HepG2 (cell line): ENCODE data around the gene ATOH8. TPM values are rescaled to one million over a fixed set of nuclear protein-coding genes. Genes with fewer than 3 reads are reported as not detected.

Experiments used
- ATAC-seq: fragments of 200-7000 bp; cut with Tn5 transposase; 3 replicates; pipeline ENCODE4 v1.9.1; 2020; ENCODE audit warnings: mild to moderate bottlenecking, moderate library complexity
- BruUV-seq: library from RNA; stranded (reverse); fragments of 400-500 nt; replicated peaks from 2 replicates; lab custom pipeline; 2021; lab: Mats Ljungman, UMichigan
- CTCF ChIA-PET: fragments of 300-600 bp; formaldehyde crosslinking; extraction: SDS; loops from one replicate; lab custom pipeline; 2021; ENCODE audit warnings: low total read pairs, inconsistent platforms, low intra/inter-chr PET ratio; lab: Yijun Ruan, JAX
- POLR2A ChIA-PET: fragments of 350-600 bp; sonication (Branson Sonifier 250); formaldehyde crosslinking; loops from one replicate; lab custom pipeline; 2020; ENCODE audit warnings: antibody characterized with exemption, inconsistent platforms; lab: Yijun Ruan, JAX
- DNase-seq: peaks from one replicate; pipeline ENCODE4 v3.0.0-alpha.2; 2015; ENCODE audit warnings: low spot score
- FAIRE-seq: peaks from 3 replicates; lab custom pipeline; 2011; peaks lifted over from hg19 to GRCh38; lab: Jason Lieb, UNC
- H2AFZ ChIP-seq: one replicate; pipeline ENCODE4 v1.6.1; 2011; ENCODE audit warnings: low read length, inconsistent platforms
- H3K27ac ChIP-seq: fragments of 300-600 bp; 3 replicates; pipeline ENCODE4 v1.8.0; 2011; ENCODE audit warnings: mixed run types, mild to moderate bottlenecking, mixed read lengths, low read length, inconsistent platforms; ENCODE audit not compliant: insufficient read depth; ENCODE audit errors: extremely low read length
- H3K27me3 ChIP-seq, 2 experiments: fragments of 200-600 bp in 1 of 2; 2 replicates in 1 of 2; 3 replicates in 1 of 2; pipeline versions ENCODE4 v1.6.0 to v1.8.0; 2011; ENCODE audit warnings: low read length in 2 of 2, mild to moderate bottlenecking in 2 of 2, moderate library complexity in 2 of 2, inconsistent platforms in 1 of 2; ENCODE audit not compliant: insufficient read depth in 2 of 2, control insufficient read depth in 1 of 2
- H3K36me3 ChIP-seq, 2 experiments: fragments of 200-600 bp in 1 of 2; replicated peaks in 1 of 2; 2 replicates in 1 of 2; 3 replicates in 1 of 2; pipeline versions ENCODE4 v1.5.1 to v1.8.0; 2011; ENCODE audit warnings: low read length in 2 of 2, inconsistent platforms in 1 of 2; ENCODE audit not compliant: insufficient read depth in 2 of 2, control insufficient read depth in 1 of 2
- H3K4me1 ChIP-seq: 2 replicates; pipeline ENCODE4 v1.5.1; 2012; ENCODE audit warnings: low read length, inconsistent platforms; ENCODE audit not compliant: insufficient read depth
- H3K4me2 ChIP-seq: 2 replicates; pipeline ENCODE4 v1.6.0; 2011; ENCODE audit warnings: low read depth, low read length, inconsistent platforms
- H3K4me3 ChIP-seq, 3 experiments: fragments of 200-600 bp in 1 of 3; sonication (generic), shearing (Covaris generic) in 1 of 3; replicated peaks in 1 of 3; 2 replicates each; pipeline ENCODE4 v1.5.1; 2011 to 2016; ENCODE audit warnings: low read length in 3 of 3, inconsistent platforms in 2 of 3, low read depth in 2 of 3, mild to moderate bottlenecking in 2 of 3, control low read depth in 1 of 3, mixed read lengths in 1 of 3; ENCODE audit not compliant: insufficient read depth in 1 of 3
- H3K79me2 ChIP-seq: one replicate; pipeline ENCODE4 v1.6.1; 2011; ENCODE audit warnings: low read length, inconsistent platforms; ENCODE audit not compliant: insufficient read depth
- H3K9ac ChIP-seq: 2 replicates; pipeline ENCODE4 v1.6.0; 2011; ENCODE audit warnings: mild to moderate bottlenecking, low read depth, low read length, inconsistent platforms; ENCODE audit not compliant: insufficient read depth
- H3K9me3 ChIP-seq: 2 replicates; pipeline ENCODE4 v1.5.1; 2012; ENCODE audit warnings: mild to moderate bottlenecking, low read length
- H4K20me1 ChIP-seq: 2 replicates; pipeline ENCODE4 v1.6.0; 2011; ENCODE audit warnings: inconsistent platforms, mild to moderate bottlenecking, low read length, moderate library complexity; ENCODE audit not compliant: insufficient read depth
- AGO2 ChIP-seq: fragments of 200-400 bp; formaldehyde crosslinking; optimal IDR thresholded peaks from 2 replicates; pipeline ENCODE3; 2017; ENCODE audit warnings: mild to moderate bottlenecking, low read depth, low read length, moderate library complexity
- ATF1 ChIP-seq: IDR thresholded peaks from 2 replicates; pipeline ENCODE4 v1.6.1; 2016; ENCODE audit warnings: mild to moderate bottlenecking, control low read depth
- CREB1 ChIP-seq, 2 experiments: fragments of 450-650 bp in 1 of 2; IDR thresholded peaks; 2 replicates each; pipeline ENCODE4 v1.6.1; 2016 to 2017; ENCODE audit warnings: control low read depth in 1 of 2, mild to moderate bottlenecking in 1 of 2, missing compliant biosample characterization in 1 of 2, missing genetic modification characterization in 1 of 2
- FIP1L1 ChIP-seq: fragments of 200-400 bp; formaldehyde crosslinking; IDR thresholded peaks from 2 replicates; pipeline ENCODE4 v1.6.1; 2018; ENCODE audit warnings: low read depth, mild to moderate bottlenecking, low read length, moderate library complexity, borderline replicate concordance; ENCODE audit not compliant: insufficient read depth
- MXD4 ChIP-seq: IDR thresholded peaks from 2 replicates; pipeline ENCODE4 v1.6.1; 2016; ENCODE audit warnings: mild to moderate bottlenecking, missing biosample characterization, missing genetic modification reagents
- MYNN ChIP-seq: sonication (generic); formaldehyde crosslinking; IDR thresholded peaks from 2 replicates; pipeline ENCODE4 v1.4.0; 2020; ENCODE audit warnings: mild to moderate bottlenecking, low read depth, missing genetic modification reagents
- NAIF1 ChIP-seq: sonication (generic); formaldehyde crosslinking; IDR thresholded peaks from 2 replicates; pipeline ENCODE4 v1.5.0; 2020; ENCODE audit warnings: mild to moderate bottlenecking, missing genetic modification reagents, borderline replicate concordance
- NONO ChIP-seq, 2 experiments: fragments of 450-650 bp in 1 of 2; sonication (generic) in 1 of 2; formaldehyde crosslinking in 1 of 2; IDR thresholded peaks in 1 of 2; conservative IDR thresholded peaks in 1 of 2; 2 replicates each; pipeline versions ENCODE4 v1.6.1 to v1.8.0; 2017 to 2022; ENCODE audit warnings: mild to moderate bottlenecking in 1 of 2, missing genetic modification reagents in 1 of 2, moderate library complexity in 1 of 2
- SMC3 ChIP-seq: IDR thresholded peaks from 2 replicates; pipeline ENCODE4 v1.6.1; 2011; ENCODE audit warnings: low read length, improper control_type of control experiment
- SP1 ChIP-seq, 2 experiments: fragments of 450-650 bp in 1 of 2; sonication (generic) in 1 of 2; formaldehyde crosslinking in 1 of 2; IDR thresholded peaks; 2 replicates each; pipeline versions ENCODE4 v1.4.0 to v1.6.1; 2016 to 2020; ENCODE audit warnings: missing genetic modification reagents in 1 of 2
- ZNF180 ChIP-seq: sonication (generic); formaldehyde crosslinking; IDR thresholded peaks from 2 replicates; pipeline ENCODE4 v1.4.0; 2020; ENCODE audit warnings: low read depth, missing genetic modification reagents, borderline replicate concordance
- ZNF225 ChIP-seq: sonication (generic); formaldehyde crosslinking; IDR thresholded peaks from 2 replicates; pipeline ENCODE4 v1.4.0; 2020; ENCODE audit warnings: mild to moderate bottlenecking, missing genetic modification reagents
- ZNF446 ChIP-seq: sonication (generic); formaldehyde crosslinking; IDR thresholded peaks from 2 replicates; pipeline ENCODE4 v1.5.0; 2020; ENCODE audit warnings: mild to moderate bottlenecking, missing genetic modification reagents
- WGBS: methylation state at CpG from one replicate; pipeline ENCODE4 v1.1.6; 2017; ENCODE audit warnings: low lambda C conversion rate; 5-methylcytosine and 5-hydroxymethylcytosine counted together
- in situ Hi-C: cut with HindIII; loops from 2 replicates; pipeline ENCODE4 v1.10.0; 2017; ENCODE audit warnings: low pct_unique_long_range_greater_than_20kb; ENCODE audit not compliant: extremely low pct_ligation_motif_present
- intact Hi-C: fragments of 100-400 bp; cut with micrococcal nuclease; formaldehyde crosslinking; loops from one replicate; pipeline ENCODE4 v1.10.0; 2022; ENCODE audit not compliant: unreplicated experiment
- polyA plus RNA-seq, 8 experiments: library from polyadenylated mRNA; depleted of rRNA in 3 of 8; stranded (reverse) in 7 of 8; unstranded in 1 of 8; fragments of >200 nt; fragmentation: Illumina TruSeq in 4 of 8; extraction: Trizol in 4 of 8; gene quantifications; 2 replicates each; pipeline versions ENCODE4 v1.2.1 to v1.2.3, GENCODE V29; 2011 to 2016; ENCODE audit warnings: low read depth in 4 of 8, missing spikeins in 1 of 8, mixed read lengths in 1 of 8; ENCODE audit not compliant: insufficient read depth in 1 of 8
- total RNA-seq, 5 experiments: library from RNA; depleted of rRNA; stranded (reverse); fragments of >200 nt; fragmentation: Illumina TruSeq; extraction: Trizol; gene quantifications; 2 replicates each; pipeline ENCODE4 v1.2.3, GENCODE V29; 2016; ENCODE audit warnings: low read depth in 1 of 5
- TF ChIP-seq, protein P1 (sequence below): IDR thresholded peaks from 2 replicates; pipeline ENCODE4 v1.6.1; 2012; ENCODE audit warnings: low read length, improper control_type of control experiment
- TF ChIP-seq, protein P2 (sequence below): sonication (generic); formaldehyde crosslinking; conservative IDR thresholded peaks from 2 replicates; pipeline ENCODE4 v1.8.0; 2022; ENCODE audit warnings: low read depth, missing genetic modification reagents

Gene ATOH8
- total and polyA plus RNA-seq, 2 of the 13 experiments (the other 11 are each of a cell fraction or from before 2014, with no cell fraction given): 0.13 to 0.61 TPM

DNA sequence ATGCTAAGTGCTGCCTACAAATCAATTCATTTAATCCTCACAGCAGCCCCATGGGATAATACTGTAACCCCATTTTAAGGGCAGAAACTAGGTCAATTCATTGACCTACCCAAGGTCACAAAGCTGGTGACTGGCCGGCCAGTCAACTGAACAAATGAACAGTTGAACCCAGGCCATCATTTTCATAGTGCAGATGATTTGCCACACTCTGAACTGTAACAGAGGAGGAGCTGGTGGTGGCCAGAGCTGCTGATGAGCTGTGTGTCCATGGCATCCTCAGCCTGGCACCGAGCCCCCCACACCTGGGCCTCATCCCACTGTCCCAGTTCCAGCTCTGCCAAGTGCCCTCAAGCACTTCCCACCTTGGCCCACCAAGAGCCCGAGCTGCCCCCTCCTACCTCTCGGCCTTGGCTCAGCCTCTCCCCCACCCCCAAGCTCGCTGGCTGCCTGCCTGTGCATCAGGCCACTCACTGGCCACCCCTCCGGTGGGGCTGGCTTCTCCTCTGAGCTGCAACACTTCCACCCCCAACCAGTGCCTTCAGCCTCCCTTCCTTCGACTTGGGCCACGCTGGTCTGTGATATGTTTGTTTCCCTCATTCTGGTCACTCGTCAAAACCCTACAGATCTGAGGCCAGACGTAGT, 58.4 kb downstream of the ATOH8 start:
- Histone ChIP-seq H3K36me3 (no peaks in the 10 kb centered on the region), H3K4me3 (no peak overlapping the region), H3K27me3 (peaks cover 0 to 7% of the 10 kb centered on the region in 2 experiments; a peak in 1 of 5 replicates), H4K20me1 (no peaks in the 10 kb centered on the region), H3K9me3 (no peaks in the 10 kb centered on the region), H3K79me2 (no peaks in the 10 kb centered on the region), H3K27ac (no peak overlapping the region), H3K9ac (no peak overlapping the region), H2AFZ (no peak overlapping the region), H3K4me2 (no peak overlapping the region), H3K4me1 (peaks cover 37% of the 10 kb centered on the region)
- ATAC-seq (no peak), FAIRE-seq (no peak), DNase-seq (no peak)
- in situ Hi-C loops (loop anchor here (5.0 kb wide), 2 partner anchors 60 to 85 kb away; partner anchors contain the start of gene ATOH8), intact Hi-C loops (no loop called here)
- POLR2A ChIA-PET: no interaction called here
- TF ChIP-seq NAIF1 (CRISPR knock-in tag) (no peak), ZNF180 (CRISPR knock-in tag) (no peak), NONO (IDR thresholded peaks at IDR 0.05) (no peak), NONO (CRISPR knock-in tag; conservative IDR thresholded peaks at IDR 0.05) (no peak), MYNN (CRISPR knock-in tag) (no peak), ZNF446 (CRISPR knock-in tag) (no peak), ATF1 (CRISPR knock-in tag) (no peak), CREB1 (IDR thresholded peaks at IDR 0.05) (no peak), CREB1 (CRISPR knock-in tag; IDR thresholded peaks at IDR 0.05) (no peak), MXD4 (CRISPR knock-in tag) (no peak), SP1 (IDR thresholded peaks at IDR 0.05) (no peak), SP1 (CRISPR knock-in tag; IDR thresholded peaks at IDR 0.05) (no peak), FIP1L1 (no peak), SMC3 (no peak), ZNF225 (CRISPR knock-in tag) (no peak), AGO2 (no peak)
- TF ChIP-seq, protein P1, sequence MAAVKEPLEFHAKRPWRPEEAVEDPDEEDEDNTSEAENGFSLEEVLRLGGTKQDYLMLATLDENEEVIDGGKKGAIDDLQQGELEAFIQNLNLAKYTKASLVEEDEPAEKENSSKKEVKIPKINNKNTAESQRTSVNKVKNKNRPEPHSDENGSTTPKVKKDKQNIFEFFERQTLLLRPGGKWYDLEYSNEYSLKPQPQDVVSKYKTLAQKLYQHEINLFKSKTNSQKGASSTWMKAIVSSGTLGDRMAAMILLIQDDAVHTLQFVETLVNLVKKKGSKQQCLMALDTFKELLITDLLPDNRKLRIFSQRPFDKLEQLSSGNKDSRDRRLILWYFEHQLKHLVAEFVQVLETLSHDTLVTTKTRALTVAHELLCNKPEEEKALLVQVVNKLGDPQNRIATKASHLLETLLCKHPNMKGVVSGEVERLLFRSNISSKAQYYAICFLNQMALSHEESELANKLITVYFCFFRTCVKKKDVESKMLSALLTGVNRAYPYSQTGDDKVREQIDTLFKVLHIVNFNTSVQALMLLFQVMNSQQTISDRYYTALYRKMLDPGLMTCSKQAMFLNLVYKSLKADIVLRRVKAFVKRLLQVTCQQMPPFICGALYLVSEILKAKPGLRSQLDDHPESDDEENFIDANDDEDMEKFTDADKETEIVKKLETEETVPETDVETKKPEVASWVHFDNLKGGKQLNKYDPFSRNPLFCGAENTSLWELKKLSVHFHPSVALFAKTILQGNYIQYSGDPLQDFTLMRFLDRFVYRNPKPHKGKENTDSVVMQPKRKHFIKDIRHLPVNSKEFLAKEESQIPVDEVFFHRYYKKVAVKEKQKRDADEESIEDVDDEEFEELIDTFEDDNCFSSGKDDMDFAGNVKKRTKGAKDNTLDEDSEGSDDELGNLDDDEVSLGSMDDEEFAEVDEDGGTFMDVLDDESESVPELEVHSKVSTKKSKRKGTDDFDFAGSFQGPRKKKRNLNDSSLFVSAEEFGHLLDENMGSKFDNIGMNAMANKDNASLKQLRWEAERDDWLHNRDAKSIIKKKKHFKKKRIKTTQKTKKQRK: no peak
- TF ChIP-seq, protein P2, sequence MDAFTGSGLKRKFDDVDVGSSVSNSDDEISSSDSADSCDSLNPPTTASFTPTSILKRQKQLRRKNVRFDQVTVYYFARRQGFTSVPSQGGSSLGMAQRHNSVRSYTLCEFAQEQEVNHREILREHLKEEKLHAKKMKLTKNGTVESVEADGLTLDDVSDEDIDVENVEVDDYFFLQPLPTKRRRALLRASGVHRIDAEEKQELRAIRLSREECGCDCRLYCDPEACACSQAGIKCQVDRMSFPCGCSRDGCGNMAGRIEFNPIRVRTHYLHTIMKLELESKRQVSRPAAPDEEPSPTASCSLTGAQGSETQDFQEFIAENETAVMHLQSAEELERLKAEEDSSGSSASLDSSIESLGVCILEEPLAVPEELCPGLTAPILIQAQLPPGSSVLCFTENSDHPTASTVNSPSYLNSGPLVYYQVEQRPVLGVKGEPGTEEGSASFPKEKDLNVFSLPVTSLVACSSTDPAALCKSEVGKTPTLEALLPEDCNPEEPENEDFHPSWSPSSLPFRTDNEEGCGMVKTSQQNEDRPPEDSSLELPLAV (CRISPR knock-in tag): no peak
- BruUV-seq: no TSS peak
- CTCF ChIA-PET: interaction anchor here (1.5 to 7.3 kb wide), 3 partner anchors 61 to 84 kb away, joined by 4 to 107 read pairs (median 106); no protein-coding TSS in a partner anchor
- 41% methylated on average over 10 of the region's 10 CpGs for WGBS
